ENCODE results near the gene CDK1.
"Not testable (repeated sequence)": the region's sequence is repeated elsewhere in the genome, so short reads cannot be mapped to it uniquely, and the experiment has no call there.

- TF ChIP-seq CTCF, POLR2A, EP300 (IDR thresholded peaks at IDR 0.05): not testable (repeated sequence)
Measured at GRCh38 chr10:60841227-60841626, 62.9 kb downstream of the CDK1 start.
